HG03558 (cell line): ENCODE measurements around the gene GRIN2C.

Experiments used
- ATAC-seq: cut with Tn5 transposase; IDR thresholded peaks from one replicate; pipeline ENCODE4 v1.9.1; 2021; ENCODE audit warnings: moderate number of reproducible peaks; ENCODE audit not compliant: unreplicated experiment; ENCODE audit errors: extremely low read depth

The GRIN2C gene

DNA sequence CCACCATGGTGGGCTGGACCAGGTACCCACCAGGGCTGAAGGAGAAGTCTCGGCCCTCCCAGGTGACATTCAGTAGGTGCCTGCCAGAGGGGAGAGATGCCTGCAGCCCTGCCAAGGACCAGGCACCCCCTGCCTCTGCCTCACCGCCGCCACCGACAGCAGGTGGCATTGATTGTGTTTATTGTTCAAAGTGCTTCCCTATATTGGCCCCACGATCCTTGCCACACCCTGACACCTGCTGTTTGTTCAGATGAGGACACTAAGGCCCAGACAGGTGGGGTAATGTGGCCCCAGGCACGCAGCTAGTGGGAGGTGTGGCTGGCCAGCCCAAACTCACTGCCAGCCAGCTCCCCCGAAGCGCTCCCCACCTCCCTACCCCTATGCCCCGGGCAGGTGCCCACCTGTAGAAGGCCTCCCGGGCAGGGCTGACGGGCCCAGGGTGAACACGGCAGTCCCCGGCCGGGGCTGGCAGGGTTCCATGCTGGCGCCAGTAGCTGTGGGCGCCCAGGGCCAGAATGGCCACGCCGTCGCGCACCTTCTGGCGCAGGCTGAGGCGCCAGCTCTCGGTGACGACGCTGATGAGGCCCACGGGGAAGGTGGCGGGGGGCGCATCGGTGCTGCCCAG is 8.0 kb downstream of the GRIN2C start:
- no peak for ATAC-seq

GRCh38 chr17:74850914-74851313 is 8.8 kb downstream of the GRIN2C start:
- ATAC-seq: no peak

GRCh38 chr17:74850310-74850709 is 9.4 kb downstream of the GRIN2C start:
- no peak for ATAC-seq

DNA sequence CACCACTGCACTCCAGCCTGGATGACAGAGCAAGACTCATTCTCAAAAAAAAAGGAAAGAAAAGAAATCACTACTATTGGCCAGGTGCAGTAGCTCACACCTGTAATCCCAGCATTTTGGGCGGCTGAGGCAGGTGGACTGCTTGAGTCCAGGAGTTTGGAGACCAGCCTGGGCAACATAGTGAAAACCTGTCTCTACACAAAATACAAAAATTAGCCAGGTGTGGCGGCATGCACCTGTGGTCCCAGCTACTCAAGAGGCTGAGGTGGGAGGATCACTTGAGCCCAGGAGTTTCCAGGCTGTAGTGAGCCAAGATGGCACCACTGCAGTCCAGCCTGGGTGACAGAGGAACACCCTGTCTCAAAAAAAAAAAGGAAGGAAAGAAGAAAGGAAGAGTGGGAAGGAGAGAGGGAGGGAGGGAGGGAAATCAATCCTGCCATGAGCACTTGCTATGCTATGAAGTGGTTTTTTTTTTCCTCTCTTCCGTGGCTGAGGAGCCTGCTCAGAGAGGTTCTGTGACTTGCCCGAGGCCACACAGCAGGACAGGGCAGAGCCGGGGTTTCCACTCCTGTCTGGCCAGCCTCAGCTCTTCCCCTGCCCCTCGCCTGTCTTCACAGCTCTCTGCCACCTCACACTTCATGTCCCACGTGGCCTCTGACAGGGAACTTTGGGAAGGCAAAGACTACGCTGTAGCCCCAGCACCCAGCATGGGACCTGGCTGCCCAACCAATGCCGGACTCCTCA is 10.9 kb downstream of the GRIN2C start:
- ATAC-seq: no peak

GRCh38 chr17:74846621-74847020 is 13.1 kb downstream of the GRIN2C start:
- no peak for ATAC-seq

- ATAC-seq: no peak
Observed at GRCh38 chr17:74843352-74843627, 16.4 kb downstream of the GRIN2C start.

- ATAC-seq: no peak
Observed at GRCh38 chr17:74842599-74843351, 16.9 kb downstream of the GRIN2C start.

DNA sequence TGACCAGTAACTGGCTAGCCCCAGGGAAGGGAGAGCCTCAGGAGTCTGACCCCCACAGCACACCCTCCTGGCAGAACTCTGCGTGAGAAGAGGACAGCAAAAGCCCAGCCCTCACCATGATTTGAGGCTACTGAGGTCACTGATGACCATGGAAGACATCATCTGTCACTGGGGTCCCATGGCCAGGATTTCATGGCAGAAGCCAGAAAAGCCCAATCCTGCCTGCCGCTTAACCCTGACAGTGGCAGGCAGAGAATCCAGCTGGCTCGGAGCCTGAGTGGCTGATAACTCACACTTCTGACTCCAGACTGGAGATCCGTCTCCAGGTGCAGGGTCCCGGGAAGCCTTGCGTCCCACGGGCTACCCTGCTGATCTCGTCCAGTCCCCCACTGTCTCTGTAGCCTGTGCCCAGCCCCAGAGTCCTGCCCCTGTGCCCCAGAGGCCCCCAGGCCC is 17.5 kb downstream of the GRIN2C start:
- ATAC-seq: no peak

- ATAC-seq: no peak
Observed at GRCh38 chr17:74840989-74841666, 18.6 kb downstream of the GRIN2C start.

GRCh38 chr17:74839990-74840852 is 19.5 kb downstream of the GRIN2C start:
- ATAC-seq: no peak

DNA sequence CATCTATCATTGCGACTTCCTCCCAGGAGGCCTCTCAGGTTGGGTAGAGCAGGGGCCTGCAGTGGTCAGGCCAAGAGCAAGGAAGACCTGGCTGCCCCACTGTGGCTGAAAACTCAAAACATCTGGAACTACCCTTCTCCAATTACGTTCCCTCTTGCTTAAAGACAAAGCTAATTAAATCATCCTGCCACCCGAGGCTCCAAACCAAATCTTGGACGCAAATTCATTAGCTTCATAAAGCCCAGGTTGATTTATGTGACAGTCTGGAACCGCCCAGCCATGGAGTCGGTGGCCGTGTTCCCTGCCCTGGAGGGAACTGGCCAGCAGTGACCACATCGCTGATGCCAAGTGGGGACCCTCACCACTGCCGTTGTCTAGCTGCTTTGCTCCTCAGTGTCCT is 21.4 kb downstream of the GRIN2C start:
- no peak for ATAC-seq

GRCh38 chr17:74836691-74837467 is 22.8 kb downstream of the GRIN2C start:
- ATAC-seq: no peak

- no peak for ATAC-seq
Observed at GRCh38 chr17:74836191-74836590, 23.5 kb downstream of the GRIN2C start.

GRCh38 chr17:74833501-74834377 is 25.9 kb downstream of the GRIN2C start:
- no peak for ATAC-seq

DNA sequence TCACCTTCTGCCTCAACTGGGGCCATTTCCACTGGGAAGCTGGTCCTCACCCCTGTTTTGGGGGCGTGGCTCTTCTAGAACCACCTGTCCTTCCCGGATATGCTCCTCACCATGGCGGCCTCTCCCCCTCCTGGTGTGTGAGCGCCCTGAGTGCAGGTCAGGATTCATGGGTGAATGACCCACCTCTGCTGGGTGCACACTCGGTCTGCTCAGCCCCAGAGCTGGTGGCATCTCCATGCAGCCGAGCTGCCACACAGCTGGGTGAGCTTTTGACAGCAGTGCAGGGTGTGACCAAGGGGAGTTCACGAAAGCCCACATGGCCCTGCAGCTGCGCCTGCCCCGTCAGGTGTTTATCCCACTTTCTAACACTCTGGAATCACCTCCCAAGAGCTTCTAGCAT is 27.3 kb downstream of the GRIN2C start:
- no peak for ATAC-seq

DNA sequence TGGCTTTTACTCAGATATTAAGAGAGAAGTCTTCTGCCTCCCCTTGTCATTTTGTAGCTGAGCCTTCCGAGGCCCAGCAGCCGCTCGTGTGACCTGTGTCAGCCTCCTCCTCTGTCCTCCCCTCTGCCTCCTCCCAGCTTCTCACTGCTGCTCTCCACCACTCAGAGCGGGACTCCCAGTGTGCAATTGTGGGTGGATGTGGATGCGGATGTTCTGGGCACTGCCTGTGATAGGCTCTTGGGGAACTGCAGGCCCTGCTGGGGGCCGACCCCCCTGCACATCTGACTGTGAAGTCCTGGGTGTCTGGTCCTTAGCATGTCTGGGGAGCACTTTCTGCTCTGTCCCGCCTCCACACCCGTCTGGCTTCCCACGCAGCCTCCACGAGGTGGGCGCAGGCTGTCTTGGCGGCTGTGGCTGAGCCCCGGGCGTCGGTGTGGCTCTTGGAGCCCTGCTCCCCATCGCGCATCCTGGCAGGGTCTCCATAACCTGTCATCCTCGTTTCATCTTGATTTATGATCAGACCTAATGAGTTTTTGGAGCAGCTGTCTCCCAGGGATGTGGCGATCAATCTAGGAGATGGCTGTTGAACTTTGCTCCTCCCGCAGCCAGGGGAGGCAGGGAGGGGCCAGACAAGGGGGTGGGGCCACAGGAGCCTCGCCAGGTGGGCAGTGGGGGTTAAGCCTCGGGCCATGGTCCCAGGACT is 28.1 kb downstream of the GRIN2C start:
- ATAC-seq: no peak

- ATAC-seq: no peak
Observed at GRCh38 chr17:74830861-74831260, 28.8 kb downstream of the GRIN2C start.

- no peak for ATAC-seq
Observed at GRCh38 chr17:74827800-74828199, 31.9 kb downstream of the GRIN2C start.
